Loucy (cell line): Measurements from ENCODE around the gene BCL2.

Source experiments
- EZH2phosphoT487 ChIP-seq: fragments of 200-600 bp; IDR thresholded peaks from 2 replicates; pipeline ENCODE4 v1.6.1; 2018; ENCODE audit warnings: antibody characterized with exemption, mild to moderate bottlenecking, moderate library complexity, borderline replicate concordance
- TF ChIP-seq, protein P1 (sequence below): fragments of 200-600 bp; sonication (generic); conservative IDR thresholded peaks from 2 replicates; pipeline ENCODE4 v1.5.1; 2014; ENCODE audit warnings: mild to moderate bottlenecking, antibody characterized with exemption, low read length

DNA sequence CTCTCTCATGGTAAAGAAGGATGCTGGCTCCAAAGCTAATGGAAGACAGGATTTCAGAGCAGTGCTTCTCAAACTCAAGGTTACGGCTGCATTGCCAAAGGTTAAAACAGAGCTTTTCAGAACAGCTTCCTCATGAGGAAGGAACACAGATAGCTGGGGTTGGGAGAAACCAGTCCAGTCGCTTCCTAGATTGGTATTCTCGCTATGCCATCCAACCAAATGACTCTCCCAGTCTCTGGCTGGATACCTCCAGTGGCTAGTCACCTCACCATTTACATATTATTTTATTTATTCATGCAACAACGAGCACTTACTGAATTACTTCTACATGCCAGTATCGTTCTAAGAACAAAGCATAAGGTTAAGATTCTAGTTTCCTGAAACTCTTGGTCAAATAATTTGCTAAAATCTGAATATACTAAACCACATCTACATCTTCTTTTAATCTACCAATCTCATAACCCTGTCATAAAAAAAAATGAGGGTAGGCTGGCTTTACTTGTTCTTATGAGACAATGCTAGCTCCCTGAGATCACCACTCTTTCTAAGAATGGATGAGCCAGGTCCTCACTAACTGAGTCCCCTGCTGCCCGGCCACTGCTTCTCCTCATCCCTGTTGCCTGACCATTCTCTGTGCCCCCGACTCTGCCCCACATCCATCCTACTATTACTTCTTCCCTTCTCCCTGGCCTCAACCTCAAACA lies 27.1 kb upstream of the BCL2 start:
- TF ChIP-seq, protein P1, sequence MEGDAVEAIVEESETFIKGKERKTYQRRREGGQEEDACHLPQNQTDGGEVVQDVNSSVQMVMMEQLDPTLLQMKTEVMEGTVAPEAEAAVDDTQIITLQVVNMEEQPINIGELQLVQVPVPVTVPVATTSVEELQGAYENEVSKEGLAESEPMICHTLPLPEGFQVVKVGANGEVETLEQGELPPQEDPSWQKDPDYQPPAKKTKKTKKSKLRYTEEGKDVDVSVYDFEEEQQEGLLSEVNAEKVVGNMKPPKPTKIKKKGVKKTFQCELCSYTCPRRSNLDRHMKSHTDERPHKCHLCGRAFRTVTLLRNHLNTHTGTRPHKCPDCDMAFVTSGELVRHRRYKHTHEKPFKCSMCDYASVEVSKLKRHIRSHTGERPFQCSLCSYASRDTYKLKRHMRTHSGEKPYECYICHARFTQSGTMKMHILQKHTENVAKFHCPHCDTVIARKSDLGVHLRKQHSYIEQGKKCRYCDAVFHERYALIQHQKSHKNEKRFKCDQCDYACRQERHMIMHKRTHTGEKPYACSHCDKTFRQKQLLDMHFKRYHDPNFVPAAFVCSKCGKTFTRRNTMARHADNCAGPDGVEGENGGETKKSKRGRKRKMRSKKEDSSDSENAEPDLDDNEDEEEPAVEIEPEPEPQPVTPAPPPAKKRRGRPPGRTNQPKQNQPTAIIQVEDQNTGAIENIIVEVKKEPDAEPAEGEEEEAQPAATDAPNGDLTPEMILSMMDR: no peak
- TF ChIP-seq EZH2phosphoT487: no peak
